T follicular helper cell (primary cell): ENCODE measurements around the gene MISFA.
"Not testable (repeated sequence)": the region's sequence is repeated elsewhere in the genome, so short reads cannot be mapped to it uniquely, and the experiment has no call there.

Source experiments
- DNase-seq: peaks from one replicate; pipeline ENCODE4 v3.0.0-alpha.2; 2020; ENCODE audit warnings: low read depth
- total RNA-seq, 2 experiments: gene quantifications; one replicate each; lab custom pipeline; 2026; lab: John Stamatoyannopoulos, UW

The MISFA gene
- 0.26 to 0.36 reads per million in 2 experiments for total RNA-seq

GRCh38 chr11:18599739-18600230 lies at the start of gene MISFA:
Gene MISFA, plus strand, starts transcription at chr11:18599789. Its CDS starts 140 bp downstream, at chr11:18599929.
- DNase-seq, result no peak

- no peak for DNase-seq
These were observed 36.4 kb upstream of the MISFA start for GRCh38 chr11:18563090-18563730.

DNA sequence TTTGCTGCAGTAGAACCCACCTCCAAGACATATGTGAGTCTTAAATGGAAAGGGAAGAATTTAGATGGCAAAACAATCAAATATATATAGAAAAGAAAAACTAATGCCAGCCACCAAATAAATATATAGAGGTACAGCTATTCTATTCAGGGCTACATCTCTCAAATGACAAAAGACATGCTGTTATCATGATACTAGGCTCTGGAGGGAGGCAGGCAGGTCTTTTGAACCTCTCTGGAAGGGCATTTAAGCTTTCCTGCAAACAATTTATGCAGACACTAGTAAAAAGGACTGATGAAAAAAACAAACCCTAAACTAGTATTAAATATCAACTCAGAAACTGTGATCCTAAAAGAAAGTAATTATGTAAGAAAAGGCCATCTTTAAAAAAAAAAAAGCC lies 35.4 kb upstream of the MISFA start:
- DNase-seq, result no peak

DNA sequence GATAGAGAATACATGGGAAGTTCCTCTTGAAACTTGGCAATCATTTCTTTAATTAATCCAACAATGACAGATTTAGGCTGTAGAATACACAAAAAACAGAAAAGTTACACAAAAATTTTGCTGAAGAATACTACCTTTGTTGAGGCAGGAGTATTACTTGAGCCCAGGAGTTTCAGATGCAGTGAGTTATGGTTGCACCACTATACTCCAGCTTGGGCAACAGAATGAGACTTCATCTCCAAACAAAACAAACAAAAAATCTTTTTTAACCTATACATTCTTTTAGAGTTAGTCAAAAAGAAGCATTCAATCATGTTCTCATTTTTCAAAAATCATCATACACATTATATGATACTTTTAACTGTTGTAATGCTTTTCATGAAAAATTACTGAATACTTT lies 33.2 kb upstream of the MISFA start:
- no peak for DNase-seq

DNA sequence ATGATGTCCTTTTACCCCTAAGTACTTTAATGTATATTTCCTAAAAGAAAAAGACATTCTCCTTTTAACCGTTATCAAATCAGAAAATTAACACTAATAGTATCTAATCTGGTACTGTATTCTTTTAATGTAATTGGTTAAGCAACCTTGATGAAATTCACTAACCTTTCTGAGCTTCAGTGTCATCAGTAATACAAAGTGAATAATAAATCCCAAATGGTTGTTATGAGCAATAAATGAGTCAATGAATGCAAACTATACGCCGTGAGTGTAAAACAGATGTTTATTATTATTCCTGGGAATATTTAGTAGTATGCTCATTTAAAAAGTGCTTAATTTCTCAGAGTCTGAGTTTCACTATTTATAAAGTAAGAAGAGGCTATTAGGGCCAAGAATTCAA lies 32.5 kb upstream of the MISFA start:
- no peak for DNase-seq

DNA sequence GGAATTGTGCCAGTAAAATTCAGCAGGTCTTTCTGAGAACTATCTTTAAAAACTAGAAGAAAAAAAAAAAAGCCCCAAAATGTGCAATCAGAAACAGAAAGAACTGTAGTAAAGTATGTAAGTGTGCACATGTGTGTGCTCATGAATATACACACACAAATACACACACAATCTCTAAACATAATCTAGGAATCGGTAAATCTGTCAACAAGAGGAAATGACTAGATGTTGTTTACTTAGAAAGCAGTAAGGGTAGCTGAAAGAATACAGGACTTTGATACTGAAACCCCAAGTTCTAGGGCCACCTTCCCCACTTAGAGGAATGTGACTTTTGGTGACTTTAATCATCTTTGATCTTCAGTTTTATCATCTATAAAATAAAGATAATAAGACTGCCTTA lies 24.2 kb upstream of the MISFA start:
- no peak for DNase-seq

- DNase-seq, result no peak
These were observed 20.5 kb upstream of the MISFA start for GRCh38 chr11:18578975-18579598.

GRCh38 chr11:18580113-18580766 lies 19.3 kb upstream of the MISFA start:
- DNase-seq, result no peak

DNA sequence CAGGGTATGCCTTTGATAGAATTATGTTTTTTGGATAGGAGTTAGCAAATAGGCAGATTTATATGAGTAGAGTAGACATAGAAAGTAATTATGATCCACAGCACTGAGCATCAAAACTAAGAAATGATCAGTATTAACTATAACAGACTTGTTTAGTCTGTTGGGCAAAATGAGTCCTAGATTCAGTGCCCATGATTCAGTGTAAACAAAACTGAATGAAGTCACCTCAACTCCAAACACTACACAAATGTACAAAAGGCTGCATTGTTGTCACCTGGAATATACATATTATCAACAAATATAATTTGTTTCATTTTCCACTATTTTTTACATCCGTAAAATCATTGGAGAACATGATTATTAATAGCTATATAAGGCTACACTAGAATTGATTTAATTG lies 17.8 kb upstream of the MISFA start:
- no peak for DNase-seq

- peak; percentile 9 for DNase-seq
These were observed 11.0 kb upstream of the MISFA start, which contains the start of gene UEVLD for GRCh38 chr11:18588297-18589252. Gene UEVLD, minus strand, starts transcription at chr11:18588734. Its CDS starts 80 bp downstream, at chr11:18588654.

DNA sequence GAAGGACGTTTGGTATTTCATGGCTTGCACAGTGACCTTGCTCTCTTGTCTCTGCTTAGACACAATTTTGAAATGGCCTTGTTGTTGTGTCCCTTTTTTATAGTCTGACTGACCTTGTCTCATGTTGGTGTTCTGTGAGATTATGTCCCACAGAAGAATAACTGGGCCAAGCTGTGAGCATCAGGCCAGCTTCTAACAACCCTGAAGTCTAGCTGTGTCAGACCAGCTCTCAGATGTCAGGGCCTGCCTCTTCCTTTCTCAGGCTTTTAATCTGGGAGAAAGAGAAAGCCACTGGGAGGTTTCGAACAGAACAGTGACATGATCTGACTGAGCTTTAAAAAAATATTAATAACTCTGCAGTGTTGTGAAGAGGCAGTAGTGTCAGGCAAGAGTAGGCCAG lies 9.0 kb upstream of the MISFA start:
- no peak for DNase-seq

DNA sequence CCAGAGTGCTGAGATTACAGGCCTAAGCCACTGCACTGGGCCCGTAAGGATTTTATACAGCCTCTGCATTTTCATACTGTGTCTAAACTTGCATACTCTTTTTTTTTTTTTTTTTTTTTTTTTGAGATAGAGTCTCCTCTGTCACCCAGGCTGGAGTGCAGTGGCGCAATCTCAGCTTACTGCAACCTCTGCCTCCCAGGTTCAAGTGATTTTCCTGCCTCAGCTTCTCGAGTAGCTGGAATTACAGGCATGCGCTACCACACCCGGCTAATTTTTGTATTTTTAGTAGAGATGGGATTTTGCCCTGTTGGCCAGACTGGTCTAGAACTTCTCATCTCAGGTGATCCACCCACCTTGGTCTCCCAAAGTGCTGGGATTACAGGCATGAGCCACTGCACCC lies 5.5 kb upstream of the MISFA start:
- DNase-seq, result not testable (repeated sequence)

DNA sequence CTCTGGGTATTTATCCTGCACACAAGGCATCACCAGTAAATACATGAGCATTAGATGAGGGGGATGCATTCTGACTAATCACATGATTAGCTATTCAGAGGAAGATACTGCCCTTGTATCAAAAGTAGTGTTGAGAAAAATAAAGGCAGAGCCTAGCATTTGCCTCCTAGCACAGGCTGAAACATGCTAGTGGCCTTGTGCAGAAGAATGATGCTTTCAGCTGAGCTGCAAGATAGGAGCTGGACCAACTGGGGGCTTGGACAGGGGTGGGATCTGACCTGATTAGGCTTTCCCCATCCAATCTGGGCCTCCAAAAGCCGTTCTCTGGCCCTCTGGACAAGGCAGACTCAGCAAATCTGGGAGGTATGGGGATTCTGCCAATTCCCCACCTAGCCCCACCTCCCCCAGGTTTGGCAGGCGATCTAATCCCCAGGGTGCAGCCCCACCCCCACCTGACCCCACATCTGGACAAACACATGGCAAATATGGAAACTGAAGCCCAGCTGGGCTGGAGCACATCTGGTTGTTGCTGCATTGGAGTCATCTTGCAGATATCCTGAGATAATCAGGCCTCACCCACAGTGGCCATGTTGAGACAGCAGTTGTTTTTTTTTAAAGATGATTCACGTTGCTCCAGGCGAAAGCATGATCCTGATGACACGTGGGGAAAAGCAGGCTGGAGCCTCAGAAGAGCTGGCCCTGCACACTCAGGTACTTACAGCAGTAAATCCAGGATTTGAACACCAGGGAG lies 4.4 kb upstream of the MISFA start:
- DNase-seq, result no peak

GRCh38 chr11:18600915-18601569 lies 1.5 kb downstream of the MISFA start:
- no peak for DNase-seq

DNA sequence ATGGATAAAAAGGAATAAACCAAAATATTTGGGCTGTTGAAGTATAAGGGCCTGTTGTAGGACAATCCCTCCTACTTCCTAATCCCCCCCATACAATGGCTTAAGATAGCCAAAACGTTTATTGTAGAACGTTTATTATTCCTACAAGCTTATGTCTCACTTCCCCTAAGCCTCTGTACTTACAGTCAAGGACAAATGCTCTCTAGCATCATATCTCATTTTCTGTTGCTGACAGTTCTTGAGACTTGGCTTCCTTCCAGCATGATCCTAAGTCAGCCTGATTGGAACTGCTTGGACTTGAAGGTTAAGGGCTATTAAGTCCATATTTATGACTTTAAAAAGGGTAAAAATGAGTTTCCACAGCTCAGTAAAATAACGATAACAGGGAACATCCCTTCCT lies 8.8 kb downstream of the MISFA start:
- DNase-seq, result no peak

GRCh38 chr11:18611196-18611595 lies 11.6 kb downstream of the MISFA start:
- DNase-seq, result no peak

- DNase-seq, result no peak
These were observed 12.8 kb downstream of the MISFA start for GRCh38 chr11:18612394-18612793.

GRCh38 chr11:18614667-18615066 lies 15.1 kb downstream of the MISFA start:
- no peak for DNase-seq

DNA sequence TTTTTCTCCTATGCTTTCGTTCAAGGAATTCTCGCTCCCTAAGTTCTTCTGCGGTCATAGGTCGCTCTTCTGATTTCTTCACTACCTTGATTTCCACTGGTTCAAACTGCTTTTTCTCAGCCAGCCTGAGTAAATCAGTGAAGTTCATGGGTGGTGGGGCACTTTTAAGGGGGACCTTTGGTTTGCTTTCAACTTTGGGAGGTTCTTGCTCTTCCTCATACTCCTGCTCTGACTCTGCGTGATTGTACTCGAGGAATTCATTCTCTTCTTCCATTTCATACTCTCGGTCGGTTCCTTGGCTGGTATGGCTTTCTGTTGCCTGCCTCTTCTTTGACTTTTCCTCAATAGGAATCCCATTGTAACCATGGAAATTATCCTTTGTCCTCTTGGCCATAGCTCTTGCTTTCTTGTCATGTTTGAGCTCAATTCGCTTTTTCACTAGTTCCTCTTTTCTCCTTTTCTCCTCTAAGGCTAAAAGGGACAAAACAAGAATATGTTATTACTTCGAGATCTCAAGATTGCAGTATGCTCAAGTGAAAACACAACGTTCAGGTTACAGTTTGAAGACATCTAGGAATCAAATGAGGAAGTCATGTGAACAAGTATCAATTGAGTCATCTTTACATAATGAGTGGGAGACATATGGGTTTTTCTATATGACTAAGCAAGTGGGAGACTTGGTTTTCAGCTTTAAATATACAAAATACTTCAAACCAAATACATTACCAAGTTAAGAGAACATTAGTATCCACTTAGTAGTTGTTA lies 16.2 kb downstream of the MISFA start:
- no peak for DNase-seq
